Fibroblast of upper back skin (primary cell): ENCODE results near the gene WDR4.
"Not testable (repeated sequence)": the region's sequence is repeated elsewhere in the genome, so short reads cannot be mapped to it uniquely, and the experiment has no call there.

ENCODE experiments used
- DNase-seq: peaks from one replicate; pipeline ENCODE4 v3.0.0-alpha.2; 2013

Gene WDR4

GRCh38 chr21:42809577-42810475 is 69.5 kb downstream of the WDR4 start:
- DNase-seq, result no peak

GRCh38 chr21:42809171-42809570 is 70.2 kb downstream of the WDR4 start:
- DNase-seq, result no peak

GRCh38 chr21:42807938-42808613 is 71.3 kb downstream of the WDR4 start:
- DNase-seq, result no peak

DNA sequence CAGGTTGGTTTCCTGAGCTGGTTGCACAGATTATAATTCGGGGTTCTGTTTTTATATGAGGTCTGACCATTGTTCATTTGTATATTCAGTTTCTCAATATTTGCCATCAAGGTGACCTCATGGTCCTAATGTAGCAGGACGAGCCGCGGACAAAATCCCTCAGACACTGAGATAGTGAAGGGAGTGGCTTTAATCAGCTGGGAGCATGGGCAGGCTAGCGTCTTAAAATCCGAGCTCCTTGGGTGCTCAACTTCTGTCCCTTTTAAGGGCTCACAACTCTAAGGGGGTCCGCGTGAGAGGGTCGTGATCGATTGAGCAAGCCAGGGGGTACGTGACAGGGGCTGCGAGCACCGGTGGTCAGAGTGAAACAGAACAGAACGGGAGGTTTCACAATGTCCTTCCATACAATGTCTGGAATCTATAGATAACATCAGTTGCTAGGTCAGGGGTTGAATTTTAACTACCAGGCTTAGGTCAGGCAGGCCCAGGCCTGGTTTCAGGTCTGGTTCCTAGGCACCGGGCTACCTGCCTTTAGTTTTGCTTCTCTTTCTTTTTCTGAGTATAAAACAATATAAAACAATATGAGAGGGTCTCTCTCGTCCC is 71.9 kb downstream of the WDR4 start:
- DNase-seq, result not testable (repeated sequence)

DNA sequence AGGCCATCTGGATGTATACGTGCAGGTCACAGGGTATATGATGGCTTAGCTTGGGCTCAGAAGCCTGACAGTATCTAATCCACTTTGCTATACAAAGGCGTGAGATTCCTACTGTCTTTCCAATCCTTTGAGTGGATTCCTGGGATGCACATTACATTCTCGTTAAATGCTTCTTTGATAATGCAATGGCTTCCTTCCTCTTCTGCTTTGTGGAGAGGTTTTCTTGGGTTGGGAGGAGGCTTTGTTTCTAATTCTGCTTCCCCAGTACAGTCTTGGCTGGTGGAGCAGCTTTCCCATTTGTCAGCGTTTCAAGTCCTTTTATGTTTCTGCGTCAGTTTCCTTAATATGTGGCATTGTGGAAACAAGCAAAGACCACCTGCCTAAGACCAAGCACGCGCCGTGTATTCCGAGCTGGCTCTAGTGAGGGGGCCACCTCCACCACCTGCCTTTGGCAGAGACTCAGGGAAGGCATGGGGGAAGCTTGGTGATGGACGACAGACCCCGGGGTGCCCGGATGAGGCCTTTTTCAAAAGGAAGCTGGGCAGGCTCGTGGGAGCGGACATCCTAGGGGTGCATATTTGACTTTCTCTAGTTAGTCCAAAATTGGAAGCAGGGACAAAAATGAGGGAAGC is 72.7 kb downstream of the WDR4 start:
- no peak for DNase-seq

DNA sequence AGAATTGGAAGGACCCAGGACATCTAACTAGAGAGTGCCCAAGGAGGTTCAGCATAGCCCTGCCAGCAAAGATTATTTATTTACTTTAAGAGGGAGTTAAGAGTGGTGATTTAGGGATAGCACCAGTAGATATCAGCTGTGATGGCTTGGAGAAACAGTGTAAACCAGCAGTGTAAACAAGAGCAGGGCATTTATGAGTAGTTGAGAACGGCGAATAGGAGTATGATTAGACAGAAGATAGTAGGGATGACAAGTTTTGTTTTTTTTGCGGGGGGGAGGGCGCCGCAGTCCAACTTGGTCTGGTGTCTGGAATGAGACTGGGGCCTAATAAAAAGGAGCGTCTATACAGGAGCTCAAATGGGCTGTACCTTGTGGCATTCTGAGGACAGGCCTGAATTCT is 77.7 kb downstream of the WDR4 start:
- DNase-seq, result not testable (repeated sequence)

DNA sequence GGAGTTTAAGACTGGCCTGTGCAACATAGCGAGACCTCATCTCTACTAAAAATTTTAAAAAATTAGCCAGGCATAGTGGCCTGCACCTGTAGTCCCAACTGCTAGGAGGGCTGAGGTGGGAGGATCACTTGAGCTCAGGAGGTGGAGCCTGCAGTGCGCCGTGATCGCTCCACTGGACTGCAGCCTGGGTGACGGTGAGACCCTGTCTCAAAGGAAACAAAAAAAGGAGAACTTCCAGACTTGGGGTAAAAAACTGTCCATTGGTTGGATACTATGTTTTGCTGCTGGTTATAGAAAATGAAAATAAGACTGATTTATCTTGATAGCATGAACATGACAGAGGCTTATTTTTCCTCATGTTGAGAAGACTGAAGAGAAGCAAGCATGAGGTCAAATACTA is 79.4 kb downstream of the WDR4 start:
- DNase-seq, result no peak

GRCh38 chr21:42799516-42799915 is 79.8 kb downstream of the WDR4 start:
- DNase-seq, result no peak
